A549 (cell line): ENCODE data around the gene CACNA1C. TPM values are rescaled to one million over a fixed set of nuclear protein-coding genes. Genes with fewer than 3 reads are reported as not detected.

Experiments used
- ATAC-seq, 2 experiments: fragments of 200-7000 bp in 1 of 2; fragments of >200 bp in 1 of 2; cut with Nextera tagmentation in 1 of 2; cut with Tn5 transposase in 1 of 2; 3 replicates each; pipeline versions ENCODE4 v1.8.0 to v1.9.1; 2018 to 2020; ENCODE audit warnings: mild to moderate bottlenecking in 1 of 2, moderate library complexity in 1 of 2
- CTCF ChIA-PET: fragments of 300-600 bp; sonication (Branson Sonifier 250); formaldehyde crosslinking; extraction: SDS; loops from one replicate; lab custom pipeline; 2021; ENCODE audit warnings: antibody characterized with exemption, inconsistent platforms; lab: Yijun Ruan, JAX
- POLR2A ChIA-PET: fragments of 350-600 bp; formaldehyde crosslinking; extraction: SDS; loops from one replicate; lab custom pipeline; 2021; ENCODE audit warnings: antibody characterized with exemption, inconsistent platforms; lab: Yijun Ruan, JAX
- DNase-seq, 2 experiments: peaks; one replicate each; pipeline versions ENCODE4 v3.0.0 to v3.0.0-alpha.2; 2011 to 2016; ENCODE audit warnings: low read depth in 1 of 2, low spot score in 1 of 2
- FAIRE-seq: peaks from 2 replicates; lab custom pipeline; 2011; peaks lifted over from hg19 to GRCh38; lab: Jason Lieb, UNC
- H3K27ac ChIP-seq, 2 experiments: fragments of >200 bp; sonication (Bioruptor Twin); formaldehyde crosslinking; 3 replicates each; pipeline ENCODE4 v1.5.1; 2016 to 2017
- H3K4me1 ChIP-seq: fragments of >200 bp; sonication (Bioruptor Twin); formaldehyde crosslinking; 3 replicates; pipeline ENCODE4 v1.6.1; 2016
- H3K4me2 ChIP-seq: fragments of >200 bp; sonication (Bioruptor Twin); formaldehyde crosslinking; 3 replicates; pipeline ENCODE4 v1.6.1; 2016
- H3K4me3 ChIP-seq: fragments of >200 bp; sonication (Bioruptor Twin); formaldehyde crosslinking; 3 replicates; pipeline ENCODE4 v1.5.1; 2016
- H3K9me3 ChIP-seq: fragments of >200 bp; sonication (Bioruptor Twin); formaldehyde crosslinking; 3 replicates; pipeline ENCODE4 v1.6.1; 2016
- ATOH8 ChIP-seq: fragments of 250-450 bp; sonication (Bioruptor Pico); IDR thresholded peaks from 2 replicates; pipeline ENCODE4 v1.5.0; 2020; ENCODE audit warnings: low read depth, mild to moderate bottlenecking, moderate library complexity
- CHD4 ChIP-seq: fragments of 200-600 bp; sonication (generic); IDR thresholded peaks from 2 replicates; pipeline ENCODE4 v1.6.1; 2016; ENCODE audit warnings: antibody characterized with exemption, mild to moderate bottlenecking, borderline replicate concordance
- E2F6 ChIP-seq: IDR thresholded peaks from 2 replicates; pipeline ENCODE4 v1.6.1; 2012; ENCODE audit warnings: low read depth, borderline replicate concordance
- EHF ChIP-seq: fragments of 250-450 bp; sonication (Bioruptor Pico); IDR thresholded peaks from 2 replicates; pipeline ENCODE4 v1.5.0; 2020; ENCODE audit warnings: mild to moderate bottlenecking
- EHMT2 ChIP-seq: fragments of 200-600 bp; sonication (generic); IDR thresholded peaks from 2 replicates; pipeline ENCODE4 v1.6.1; 2016; ENCODE audit warnings: antibody characterized with exemption, low read depth, mild to moderate bottlenecking, moderate library complexity
- ELK1 ChIP-seq: fragments of 150-350 bp; IDR thresholded peaks from 2 replicates; pipeline ENCODE4 v1.6.1; 2014; ENCODE audit warnings: low read depth, mild to moderate bottlenecking, low read length
- ESRRA ChIP-seq: fragments of 150-350 bp; IDR thresholded peaks from 2 replicates; pipeline ENCODE4 v1.6.1; 2014; ENCODE audit warnings: mild to moderate bottlenecking, low read length, borderline replicate concordance
- FOSL2 ChIP-seq, 2 experiments: fragments of 450-650 bp in 1 of 2; fragments of >200 bp in 1 of 2; sonication (Bioruptor Twin) in 1 of 2; formaldehyde crosslinking; IDR thresholded peaks; 2 replicates each; pipeline versions ENCODE4 v1.5.0 to v1.6.1; 2016 to 2020; ENCODE audit warnings: mild to moderate bottlenecking in 1 of 2, moderate library complexity in 1 of 2
- FOXS1 ChIP-seq: fragments of 250-450 bp; sonication (Bioruptor Pico); IDR thresholded peaks from 2 replicates; pipeline ENCODE4 v1.5.0; 2020; ENCODE audit warnings: mild to moderate bottlenecking, moderate library complexity
- GATA3 ChIP-seq: IDR thresholded peaks from 2 replicates; pipeline ENCODE4 v1.6.1; 2012; ENCODE audit warnings: borderline replicate concordance
- HDAC2 ChIP-seq: fragments of 200-600 bp; sonication (generic); IDR thresholded peaks from 2 replicates; pipeline ENCODE4 v1.6.1; 2016
- HOXB13 ChIP-seq: fragments of 250-450 bp; sonication (Bioruptor Pico); IDR thresholded peaks from 2 replicates; pipeline ENCODE4 v1.5.0; 2020; ENCODE audit warnings: low read depth, mild to moderate bottlenecking, moderate library complexity
- JUN ChIP-seq, 2 experiments: fragments of >200 bp; sonication (Bioruptor Twin); formaldehyde crosslinking; IDR thresholded peaks; 2 replicates in 1 of 2; 3 replicates in 1 of 2; pipeline ENCODE4 v1.6.1; 2016 to 2017
- POLR2A ChIP-seq: IDR thresholded peaks from 2 replicates; pipeline ENCODE4 v1.6.1; 2012; ENCODE audit warnings: mild to moderate bottlenecking, low read length
- RAD21 ChIP-seq, 2 experiments: fragments of >200 bp in 1 of 2; sonication (Bioruptor Twin) in 1 of 2; formaldehyde crosslinking in 1 of 2; IDR thresholded peaks in 1 of 2; conservative IDR thresholded peaks in 1 of 2; 2 replicates in 1 of 2; 3 replicates in 1 of 2; pipeline ENCODE4 v1.6.1; 2012 to 2018; ENCODE audit warnings: inconsistent platforms in 1 of 2
- RARB ChIP-seq: fragments of 250-450 bp; sonication (Bioruptor Pico); IDR thresholded peaks from 2 replicates; pipeline ENCODE4 v1.8.0; 2021; ENCODE audit warnings: mild to moderate bottlenecking, moderate library complexity
- RCOR1 ChIP-seq: fragments of 150-350 bp; IDR thresholded peaks from 2 replicates; pipeline ENCODE4 v1.6.1; 2014; ENCODE audit warnings: antibody characterized with exemption, low read length, low read depth
- SREBF2 ChIP-seq: fragments of 450-650 bp; IDR thresholded peaks from 2 replicates; pipeline ENCODE4 v1.6.1; 2014; ENCODE audit warnings: mild to moderate bottlenecking, moderate library complexity
- WGBS: methylation state at CpG from one replicate; pipeline ENCODE4 v1.1.6; 2017; ENCODE audit errors: missing lambda C conversion rate; 5-methylcytosine and 5-hydroxymethylcytosine counted together
- polyA plus RNA-seq, 4 experiments: library from polyadenylated mRNA; depleted of rRNA in 3 of 4; stranded (reverse); fragments of >200 nt; fragmentation: RNase III in 1 of 4; extraction: RNeasy Plus Mini Kit Qiagen cat#74134 plus additional on column Dnase treatment in 1 of 4; gene quantifications; 2 replicates in 3 of 4; 3 replicates in 1 of 4; pipeline ENCODE4 v1.2.3, GENCODE V29; 2011 to 2017
- TF ChIP-seq, protein P1 (sequence below): fragments of >200 bp; sonication (Bioruptor Twin); formaldehyde crosslinking; IDR thresholded peaks from 3 replicates; pipeline ENCODE4 v1.5.1; 2016
- TF ChIP-seq, protein P2 (sequence below): fragments of >200 bp; sonication (Bioruptor Twin); formaldehyde crosslinking; IDR thresholded peaks from 3 replicates; pipeline ENCODE4 v1.6.1; 2016

Gene CACNA1C
- polyA plus RNA-seq, 2 of the 4 experiments (the other 2 are of a cell fraction): not detected

- no peaks in the 10 kb centered on the region for H3K4me1 ChIP-seq
- no peak for DNase-seq
- POLR2A ChIA-PET: no interaction called here
- TF ChIP-seq EHMT2 (no peak), FOSL2 (IDR thresholded peaks at IDR 0.05) (no peak), FOSL2 (CRISPR knock-in tag; IDR thresholded peaks at IDR 0.05) (no peak), HOXB13 (CRISPR knock-in tag) (no peak), SREBF2 (no peak), GATA3 (no peak), HDAC2 (no peak), CHD4 (no peak), ELK1 (no peak), RCOR1 (no peak), POLR2A (no peak), ESRRA (no peak), RAD21 (conservative IDR thresholded peaks at IDR 0.05 in 1 of 2, IDR thresholded peaks at IDR 0.05 in 1 of 2) (no peak), E2F6 (no peak), RARB (CRISPR knock-in tag) (no peak), ATOH8 (CRISPR knock-in tag) (no peak)
- TF ChIP-seq, protein P1, sequence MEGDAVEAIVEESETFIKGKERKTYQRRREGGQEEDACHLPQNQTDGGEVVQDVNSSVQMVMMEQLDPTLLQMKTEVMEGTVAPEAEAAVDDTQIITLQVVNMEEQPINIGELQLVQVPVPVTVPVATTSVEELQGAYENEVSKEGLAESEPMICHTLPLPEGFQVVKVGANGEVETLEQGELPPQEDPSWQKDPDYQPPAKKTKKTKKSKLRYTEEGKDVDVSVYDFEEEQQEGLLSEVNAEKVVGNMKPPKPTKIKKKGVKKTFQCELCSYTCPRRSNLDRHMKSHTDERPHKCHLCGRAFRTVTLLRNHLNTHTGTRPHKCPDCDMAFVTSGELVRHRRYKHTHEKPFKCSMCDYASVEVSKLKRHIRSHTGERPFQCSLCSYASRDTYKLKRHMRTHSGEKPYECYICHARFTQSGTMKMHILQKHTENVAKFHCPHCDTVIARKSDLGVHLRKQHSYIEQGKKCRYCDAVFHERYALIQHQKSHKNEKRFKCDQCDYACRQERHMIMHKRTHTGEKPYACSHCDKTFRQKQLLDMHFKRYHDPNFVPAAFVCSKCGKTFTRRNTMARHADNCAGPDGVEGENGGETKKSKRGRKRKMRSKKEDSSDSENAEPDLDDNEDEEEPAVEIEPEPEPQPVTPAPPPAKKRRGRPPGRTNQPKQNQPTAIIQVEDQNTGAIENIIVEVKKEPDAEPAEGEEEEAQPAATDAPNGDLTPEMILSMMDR: no peak
- TF ChIP-seq, protein P2, sequence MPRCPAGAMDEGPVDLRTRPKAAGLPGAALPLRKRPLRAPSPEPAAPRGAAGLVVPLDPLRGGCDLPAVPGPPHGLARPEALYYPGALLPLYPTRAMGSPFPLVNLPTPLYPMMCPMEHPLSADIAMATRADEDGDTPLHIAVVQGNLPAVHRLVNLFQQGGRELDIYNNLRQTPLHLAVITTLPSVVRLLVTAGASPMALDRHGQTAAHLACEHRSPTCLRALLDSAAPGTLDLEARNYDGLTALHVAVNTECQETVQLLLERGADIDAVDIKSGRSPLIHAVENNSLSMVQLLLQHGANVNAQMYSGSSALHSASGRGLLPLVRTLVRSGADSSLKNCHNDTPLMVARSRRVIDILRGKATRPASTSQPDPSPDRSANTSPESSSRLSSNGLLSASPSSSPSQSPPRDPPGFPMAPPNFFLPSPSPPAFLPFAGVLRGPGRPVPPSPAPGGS: no peak
- TF ChIP-seq, all 56 proteins: peak for 0
- no peak overlapping the region for H3K4me3 ChIP-seq
- H3K27ac ChIP-seq: no peak overlapping the region
- FAIRE-seq (no peak), ATAC-seq (no peak)
- WGBS: 0% methylated on average over 3 of the region's 3 CpGs
- CTCF ChIA-PET: interaction anchor here (0.9 to 1.2 kb wide), 3 partner anchors 9 to 293 kb away, joined by 3 to 4 read pairs (median 3); no protein-coding TSS in a partner anchor
- no peak overlapping the region for H3K4me2 ChIP-seq
- no peaks in the 10 kb centered on the region for H3K9me3 ChIP-seq
Observed at GRCh38 chr12:2233034-2233433, 180.2 kb downstream of the CACNA1C start.

GRCh38 chr12:2234091-2234490 is 181.3 kb downstream of the CACNA1C start:
- DNase-seq: no peak
- WGBS: 15% methylated on average over 6 of the region's 6 CpGs
- POLR2A ChIA-PET: no interaction called here

More at GRCh38 chr12:2234091-2234490, 181.3 kb downstream of the CACNA1C start:
- TF ChIP-seq FOXS1 (no peak), JUN (IDR thresholded peaks at IDR 0.05) (no peak), EHF (CRISPR knock-in tag) (no peak), ATOH8 (CRISPR knock-in tag) (no peak), CHD4 (no peak), GATA3 (no peak), RARB (CRISPR knock-in tag) (no peak)
- Histone ChIP-seq H3K27ac (no peak overlapping the region), H3K4me3 (no peak overlapping the region), H3K4me1 (no peaks in the 10 kb centered on the region), H3K4me2 (no peak overlapping the region), H3K9me3 (no peaks in the 10 kb centered on the region)
- CTCF ChIA-PET: no interaction called here
- FAIRE-seq: no peak
- ATAC-seq: no peak
